Chondrocyte (in vitro differentiated cells): Measurements from ENCODE around the gene GARS1. TPM values are rescaled to one million over a fixed set of nuclear protein-coding genes. Genes with fewer than 3 reads are reported as not detected.

Experiments used
- DNase-seq: peaks from one replicate; pipeline ENCODE4 v3.0.0; 2021; ENCODE audit warnings: mixed read lengths, low spot score
- H3K27ac Mint-ChIP-seq: one replicate; pipeline ENCODE4 v1.8.0; 2021; ENCODE audit warnings: mild to moderate bottlenecking, moderate library complexity, mixed read lengths; ENCODE audit not compliant: unreplicated experiment
- H3K27me3 Mint-ChIP-seq: 2 replicates; pipeline ENCODE4 v1.8.0; 2021; ENCODE audit warnings: low read depth, mixed read lengths
- H3K36me3 Mint-ChIP-seq: 2 replicates; pipeline ENCODE4 v1.8.0; 2021; ENCODE audit warnings: low read depth, mixed read lengths
- H3K4me1 Mint-ChIP-seq: 2 replicates; pipeline ENCODE4 v1.8.0; 2021; ENCODE audit warnings: low read depth, mild to moderate bottlenecking, mixed read lengths
- H3K4me3 Mint-ChIP-seq: one replicate; pipeline ENCODE4 v1.8.0; 2021; ENCODE audit warnings: mild to moderate bottlenecking, moderate library complexity, mixed read lengths; ENCODE audit not compliant: unreplicated experiment
- H3K9me3 Mint-ChIP-seq: 2 replicates; pipeline ENCODE4 v1.8.0; 2021; ENCODE audit warnings: low read depth, mixed read lengths
- total RNA-seq: library from RNA; stranded (reverse); gene quantifications from 3 replicates; pipeline ENCODE4 v1.2.1, GENCODE V29; 2021
- TF ChIP-seq, protein P1 (sequence below): fragments of 200-600 bp; sonication (generic); IDR thresholded peaks from 2 replicates; pipeline ENCODE4 v1.5.0; 2021; ENCODE audit warnings: antibody characterized with exemption, mild to moderate bottlenecking, moderate library complexity

Gene GARS1
- total RNA-seq, 1 donor from 2014 or later: 581 TPM

DNA sequence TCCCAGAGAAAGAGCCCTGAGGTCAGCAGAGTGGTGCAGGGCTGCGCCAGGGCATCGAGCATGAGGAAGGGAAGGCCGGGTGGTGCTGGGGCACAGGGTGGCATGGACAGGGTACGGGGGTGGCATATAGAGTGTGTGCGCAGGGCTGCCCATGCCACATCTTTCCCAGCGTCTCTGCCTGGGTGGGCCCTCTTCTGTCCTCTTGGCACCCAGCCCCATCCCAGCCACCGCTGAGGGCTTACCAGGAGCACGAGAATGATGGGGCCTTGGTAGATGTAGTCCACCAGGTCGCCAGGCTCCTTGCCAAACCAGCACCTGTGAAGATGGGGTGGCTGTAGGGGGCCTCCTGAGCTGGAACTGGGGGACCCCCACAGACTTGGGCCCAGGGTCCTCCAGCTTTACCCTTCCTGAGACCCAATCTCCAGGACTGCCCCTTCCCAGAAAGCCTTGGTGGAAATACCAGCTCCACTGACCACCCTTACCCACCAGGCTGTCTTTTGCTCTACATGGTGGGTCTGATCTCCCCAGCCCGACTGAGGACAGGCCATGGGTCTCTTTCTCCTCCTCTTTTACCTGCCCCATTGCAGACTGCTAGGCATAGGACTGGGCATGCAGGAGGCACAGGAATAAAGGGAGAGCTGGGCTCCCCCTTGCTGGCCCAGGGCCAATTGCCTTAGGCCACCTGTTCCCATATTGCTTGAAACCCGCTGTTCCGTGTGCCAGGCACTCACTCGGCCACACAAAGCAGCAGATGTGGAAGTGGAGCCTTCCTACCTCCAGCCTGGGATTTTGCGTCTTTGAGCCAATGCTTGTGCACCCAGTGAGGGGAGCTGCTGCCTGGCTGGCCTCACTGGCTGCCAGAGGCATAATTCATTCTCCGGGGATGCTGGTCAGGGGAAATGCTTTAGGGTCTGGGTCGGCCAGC is 65.9 kb downstream of the GARS1 start:
- Mint-ChIP-seq H3K27ac (no peak overlapping the region), H3K9me3 (no peaks in the 10 kb centered on the region), H3K27me3 (peaks cover 22% of the 10 kb centered on the region), H3K4me1 (peaks cover 3% of the 10 kb centered on the region), H3K36me3 (peaks cover 4% of the 10 kb centered on the region), H3K4me3 (no peak overlapping the region)
- TF ChIP-seq, protein P1, sequence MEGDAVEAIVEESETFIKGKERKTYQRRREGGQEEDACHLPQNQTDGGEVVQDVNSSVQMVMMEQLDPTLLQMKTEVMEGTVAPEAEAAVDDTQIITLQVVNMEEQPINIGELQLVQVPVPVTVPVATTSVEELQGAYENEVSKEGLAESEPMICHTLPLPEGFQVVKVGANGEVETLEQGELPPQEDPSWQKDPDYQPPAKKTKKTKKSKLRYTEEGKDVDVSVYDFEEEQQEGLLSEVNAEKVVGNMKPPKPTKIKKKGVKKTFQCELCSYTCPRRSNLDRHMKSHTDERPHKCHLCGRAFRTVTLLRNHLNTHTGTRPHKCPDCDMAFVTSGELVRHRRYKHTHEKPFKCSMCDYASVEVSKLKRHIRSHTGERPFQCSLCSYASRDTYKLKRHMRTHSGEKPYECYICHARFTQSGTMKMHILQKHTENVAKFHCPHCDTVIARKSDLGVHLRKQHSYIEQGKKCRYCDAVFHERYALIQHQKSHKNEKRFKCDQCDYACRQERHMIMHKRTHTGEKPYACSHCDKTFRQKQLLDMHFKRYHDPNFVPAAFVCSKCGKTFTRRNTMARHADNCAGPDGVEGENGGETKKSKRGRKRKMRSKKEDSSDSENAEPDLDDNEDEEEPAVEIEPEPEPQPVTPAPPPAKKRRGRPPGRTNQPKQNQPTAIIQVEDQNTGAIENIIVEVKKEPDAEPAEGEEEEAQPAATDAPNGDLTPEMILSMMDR: no peak
- peak; percentile 63 for DNase-seq

- H3K4me3 Mint-ChIP-seq: no peak overlapping the region
- H3K4me1 Mint-ChIP-seq: peaks cover 3% of the 10 kb centered on the region
- peak; percentile 61 for DNase-seq
- peaks cover 25% of the 10 kb centered on the region for H3K27me3 Mint-ChIP-seq
- TF ChIP-seq, protein P1: no peak
- H3K27ac Mint-ChIP-seq: no peak overlapping the region
- H3K9me3 Mint-ChIP-seq: no peaks in the 10 kb centered on the region
- H3K36me3 Mint-ChIP-seq: peaks cover 4% of the 10 kb centered on the region
Measured at GRCh38 chr7:30661926-30662325, 67.2 kb downstream of the GARS1 start.

- Mint-ChIP-seq H3K4me1 (peaks cover 3% of the 10 kb centered on the region), H3K27ac (no peak overlapping the region), H3K36me3 (peaks cover 4% of the 10 kb centered on the region), H3K9me3 (no peaks in the 10 kb centered on the region), H3K27me3 (peaks cover 27% of the 10 kb centered on the region), H3K4me3 (no peak overlapping the region)
- TF ChIP-seq, protein P1: no peak
- DNase-seq: peak; percentile 73
Measured at GRCh38 chr7:30662431-30662939, 67.8 kb downstream of the GARS1 start.

DNA sequence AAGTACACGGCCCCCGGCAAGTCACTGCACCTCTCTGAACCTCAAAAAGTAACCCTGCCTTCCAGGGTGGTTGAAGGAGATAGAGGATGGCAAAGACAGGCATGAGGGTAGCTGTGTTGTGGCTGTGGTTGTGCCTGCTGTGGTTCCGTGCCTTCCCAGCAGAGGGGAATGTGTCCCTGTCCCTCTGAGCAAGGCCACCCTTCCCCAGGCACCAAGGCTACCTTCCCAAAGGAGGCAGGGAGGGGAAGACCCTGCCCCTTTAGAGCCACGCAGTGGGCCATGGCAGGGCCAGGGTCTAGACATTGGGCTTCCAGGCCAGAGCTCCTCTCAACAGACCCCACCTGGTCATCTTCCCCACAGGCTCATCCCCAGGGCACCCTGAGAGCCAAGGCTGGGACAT is 68.7 kb downstream of the GARS1 start:
- Mint-ChIP-seq H3K4me1 (peaks cover 3% of the 10 kb centered on the region), H3K9me3 (no peaks in the 10 kb centered on the region), H3K36me3 (peaks cover 1% of the 10 kb centered on the region), H3K4me3 (no peak overlapping the region), H3K27me3 (peaks cover 28% of the 10 kb centered on the region), H3K27ac (no peak overlapping the region)
- TF ChIP-seq, protein P1: no peak
- DNase-seq: peak; percentile 43

- Mint-ChIP-seq H3K9me3 (no peaks in the 10 kb centered on the region), H3K27me3 (peaks cover 33% of the 10 kb centered on the region), H3K36me3 (no peaks in the 10 kb centered on the region), H3K27ac (no peak overlapping the region), H3K4me1 (peaks cover 2% of the 10 kb centered on the region), H3K4me3 (no peak overlapping the region)
- TF ChIP-seq, protein P1: no peak
- no peak for DNase-seq
Measured at GRCh38 chr7:30664184-30664885, 69.7 kb downstream of the GARS1 start.
